Right atrium auricular region (tissue), 2 donors: ENCODE data around the gene MYL5. TPM values are rescaled to one million over a fixed set of nuclear protein-coding genes. Genes with fewer than 3 reads are reported as not detected.

Experiments
- DNase-seq: peaks from one replicate; pipeline ENCODE4 v3.0.0-alpha.2; 2019; ENCODE audit warnings: low spot score
- H3K27ac ChIP-seq, 2 donors: fragments of 200-600 bp; sonication (generic); 1 replicate in 1 of 2; 2 replicates in 1 of 2; pipeline ENCODE4 v1.5.1; 2016 to 2019
- H3K27me3 ChIP-seq, 2 donors: fragments of 200-600 bp; sonication (generic); one replicate each; pipeline versions ENCODE4 v1.5.1 to v1.6.0; 2017 to 2019
- H3K36me3 ChIP-seq: fragments of 200-600 bp; sonication (generic); one replicate; pipeline ENCODE4 v1.5.1; 2016
- H3K4me1 ChIP-seq, 2 donors: fragments of 200-600 bp; sonication (generic); one replicate each; pipeline versions ENCODE4 v1.5.1 to v1.6.0; 2017 to 2019
- H3K4me3 ChIP-seq, 2 donors: fragments of 200-600 bp; sonication (generic); 1 replicate in 1 of 2; 2 replicates in 1 of 2; pipeline ENCODE4 v1.5.1; 2017 to 2019; ENCODE audit warnings: mild to moderate bottlenecking in 1 of 2, moderate library complexity in 1 of 2
- H3K9me3 ChIP-seq, 2 donors: fragments of 200-600 bp; sonication (generic); one replicate each; pipeline ENCODE4 v1.5.1; 2019
- CTCF ChIP-seq, 2 donors: fragments of 200-600 bp; sonication (generic); IDR thresholded peaks; one replicate each; pipeline ENCODE4 v1.5.1; 2019; ENCODE audit warnings: antibody characterized with exemption in 2 of 2
- total RNA-seq, 2 donors: library from RNA; depleted of rRNA; stranded (reverse); fragments of >200 nt; gene quantifications; one replicate each; pipeline ENCODE4 v1.1.0, GENCODE V29; 2016

MYL5 gene
- total RNA-seq = 1 to 10 TPM; 3.2 to 3.6 TPM

DNA sequence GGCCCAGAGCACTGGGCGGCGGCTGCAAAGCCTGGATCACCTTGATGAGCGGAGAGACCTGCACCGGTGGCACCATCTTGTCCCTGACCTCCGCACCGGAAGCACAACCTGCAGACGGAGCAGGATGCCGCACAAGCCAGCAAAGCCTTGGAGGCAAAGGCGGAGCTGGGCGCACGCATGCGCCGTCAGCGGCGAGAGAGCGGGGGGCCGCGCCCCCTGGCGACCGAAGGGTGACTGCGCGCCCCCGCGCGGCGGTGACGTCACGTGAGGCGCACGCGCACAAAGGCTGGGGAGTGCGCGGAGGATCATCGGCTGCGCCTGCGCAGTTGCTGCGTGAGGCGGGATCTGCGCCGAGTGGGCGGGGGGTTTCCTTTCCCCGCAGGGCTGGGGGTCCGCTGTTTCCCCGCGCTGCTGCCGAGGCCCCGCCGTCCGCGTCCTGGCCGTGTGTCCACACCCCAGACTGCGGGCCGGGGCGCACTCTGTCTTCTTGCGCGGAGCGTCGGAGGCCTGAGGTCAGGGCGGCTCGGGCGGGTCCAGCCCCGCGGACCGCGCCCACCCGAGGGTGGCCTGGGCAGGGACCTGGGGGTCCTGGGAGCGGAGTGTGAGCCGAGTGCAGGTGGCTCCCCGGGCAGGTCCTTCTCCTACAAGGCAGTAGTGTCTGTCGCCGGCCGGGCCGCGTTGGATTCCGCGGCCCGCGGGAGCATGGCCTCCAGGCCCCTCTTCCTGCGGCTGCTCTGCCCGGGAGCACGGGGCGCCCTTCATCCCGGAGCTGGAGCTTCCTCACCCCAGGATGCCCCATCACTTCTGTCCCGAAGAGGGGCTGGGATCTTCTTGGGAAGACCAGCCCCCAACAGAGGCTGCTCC, at the start of gene MYL5, which contains the start of gene ATP5ME:
MYL5 (plus strand) TSS at position 371 of the 864 bp plus-strand sequence. CDS start 3,485 bp downstream, outside the sequence.
ATP5ME (minus strand) TSS at position 105 of the 864 bp plus-strand sequence; CDS start at position 76, 29 bp downstream.
- Histone ChIP-seq H3K9me3 (no peaks in the 10 kb centered on the region), H3K4me3 (peak within 1 kb of the TSS; percentile 84 to 91), H3K4me1 (peaks cover 0 to 31% of the 10 kb centered on the region in 2 donors)

DNA sequence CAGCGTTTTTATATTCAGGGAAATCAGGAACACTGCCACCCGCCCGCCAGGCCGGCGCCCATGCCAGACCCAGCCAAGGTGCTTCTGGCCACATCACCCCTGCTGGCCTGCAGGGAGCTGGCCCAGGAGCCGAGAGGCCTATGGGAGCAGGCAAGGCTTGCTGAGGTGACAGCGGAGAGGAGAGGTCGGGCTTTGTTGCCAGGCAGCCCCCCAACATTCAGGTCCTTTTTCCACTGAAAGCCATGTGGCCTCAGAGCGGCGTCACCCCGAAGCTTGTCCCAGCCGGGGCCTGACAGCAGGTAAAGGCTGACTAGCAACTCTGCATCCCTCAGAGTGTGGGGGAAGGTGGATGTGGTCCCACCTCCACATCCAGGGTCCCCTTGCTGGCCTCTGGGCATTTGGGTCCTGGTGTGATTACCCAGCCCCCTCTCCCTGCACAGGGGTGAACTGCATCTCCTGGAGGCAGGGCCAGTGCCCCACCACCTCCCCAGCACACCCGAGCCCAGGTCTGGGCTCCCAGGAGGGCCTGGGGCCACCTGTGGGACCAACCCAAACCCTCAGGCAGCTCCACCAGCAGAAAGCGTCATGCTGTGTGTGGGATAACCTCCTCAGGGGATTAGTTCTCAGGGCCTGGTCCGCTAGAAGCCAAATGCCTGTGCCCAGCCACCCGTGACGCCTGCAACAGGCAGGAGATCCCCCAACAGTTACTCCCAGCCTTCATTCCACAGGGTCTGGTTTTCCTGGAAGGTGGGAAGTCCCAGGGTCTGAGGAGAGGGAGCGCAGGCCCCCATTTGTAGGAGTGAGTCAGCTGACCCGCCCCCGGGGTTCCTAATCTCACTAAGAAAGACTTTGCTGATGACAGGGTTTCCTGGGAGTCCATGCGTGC, 49.4 kb upstream of the MYL5 start, which contains the start of gene PDE6B:
PDE6B (plus strand) TSS at position 869 of the 886 bp plus-strand sequence. CDS start 54 bp downstream, outside the sequence.
- no peaks in the 10 kb centered on the region for H3K9me3 ChIP-seq
- H3K4me3 ChIP-seq = no peak within 1 kb of the TSS
- TF ChIP-seq CTCF (IDR thresholded peaks at IDR 0.05) = no peak
- no peak within 1 kb of the TSS for H3K27ac ChIP-seq
- H3K27me3 ChIP-seq = no peaks in the 10 kb centered on the region
- no peak for DNase-seq
- H3K36me3 ChIP-seq = no peaks in the 10 kb centered on the region
- no peaks in the 10 kb centered on the region for H3K4me1 ChIP-seq

More for the DNA sequence above, at the start of gene MYL5, which contains the start of gene ATP5ME:
- peaks cover 22% of the 10 kb centered on the region for H3K36me3 ChIP-seq
- peak; percentile 74 to 89 for TF ChIP-seq CTCF (IDR thresholded peaks at IDR 0.05)
- H3K27me3 ChIP-seq = no peaks in the 10 kb centered on the region
- H3K27ac ChIP-seq = peak within 1 kb of the TSS; percentile 94 to 97
- DNase-seq = peak; percentile 97

DNA sequence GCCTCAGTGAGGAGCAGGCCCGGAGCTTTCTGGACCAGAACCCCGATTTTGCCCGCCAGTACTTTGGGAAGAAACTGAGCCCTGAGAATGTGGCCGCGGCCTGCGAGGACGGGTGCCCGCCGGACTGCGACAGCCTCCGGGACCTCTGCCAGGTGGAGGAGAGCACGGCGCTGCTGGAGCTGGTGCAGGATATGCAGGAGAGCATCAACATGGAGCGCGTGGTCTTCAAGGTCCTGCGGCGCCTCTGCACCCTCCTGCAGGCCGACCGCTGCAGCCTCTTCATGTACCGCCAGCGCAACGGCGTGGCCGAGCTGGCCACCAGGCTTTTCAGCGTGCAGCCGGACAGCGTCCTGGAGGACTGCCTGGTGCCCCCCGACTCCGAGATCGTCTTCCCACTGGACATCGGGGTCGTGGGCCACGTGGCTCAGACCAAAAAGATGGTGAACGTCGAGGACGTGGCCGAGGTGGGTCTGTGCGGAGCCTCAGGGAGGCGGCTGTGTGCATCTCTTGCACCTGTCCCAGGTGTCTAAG, 48.6 kb upstream of the MYL5 start:
- Histone ChIP-seq H3K4me1 (no peaks in the 10 kb centered on the region), H3K27ac (no peak overlapping the region), H3K27me3 (no peaks in the 10 kb centered on the region), H3K36me3 (no peaks in the 10 kb centered on the region), H3K9me3 (no peaks in the 10 kb centered on the region), H3K4me3 (no peak overlapping the region)
- no peak for TF ChIP-seq CTCF (IDR thresholded peaks at IDR 0.05)
- no peak for DNase-seq

DNA sequence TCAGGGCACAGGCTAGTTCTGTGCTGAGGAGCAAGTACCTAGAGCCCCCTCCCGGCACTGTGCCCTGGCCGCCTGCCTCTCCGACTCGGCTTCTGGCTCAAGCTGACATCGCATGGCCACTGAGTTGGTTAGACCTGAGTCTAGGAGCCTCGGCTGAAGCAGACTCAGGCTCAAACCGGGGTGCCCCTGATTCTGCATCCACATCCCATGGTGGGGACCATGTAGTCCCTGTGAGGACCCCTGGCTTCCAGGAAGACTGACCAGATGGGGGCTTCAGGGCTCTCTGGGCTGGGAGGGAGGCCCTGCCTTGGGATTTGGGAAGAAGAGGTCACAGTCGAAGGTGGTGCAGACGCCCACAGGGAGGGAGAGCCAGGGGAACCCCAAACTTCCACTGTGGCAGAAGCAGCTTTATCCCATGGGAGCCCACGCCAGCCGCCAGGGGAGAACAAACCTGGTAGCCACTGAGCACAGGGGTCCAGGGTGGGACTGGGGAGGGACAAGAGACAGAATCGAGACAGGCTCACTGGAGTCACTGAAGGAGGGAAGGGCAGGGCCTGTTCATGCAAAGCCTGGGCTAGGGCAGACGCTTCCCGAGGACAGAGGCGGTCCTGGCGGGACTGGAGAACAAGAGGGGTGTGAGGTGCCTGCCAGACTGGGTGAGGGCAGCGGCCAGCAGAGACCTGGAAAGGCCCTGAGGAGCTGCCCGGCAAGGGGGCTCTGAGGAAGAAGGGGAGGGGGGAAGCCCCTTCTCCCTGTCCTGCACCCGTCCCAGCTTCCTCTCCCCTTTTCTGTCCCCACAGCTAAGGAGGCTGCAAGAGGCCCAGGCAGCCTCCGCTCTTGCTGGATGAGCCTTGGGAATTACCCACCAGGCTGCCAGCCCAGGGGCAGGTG, 47.9 kb upstream of the MYL5 start:
- Histone ChIP-seq H3K4me1 (no peaks in the 10 kb centered on the region), H3K27ac (no peak overlapping the region), H3K4me3 (no peak overlapping the region), H3K36me3 (no peaks in the 10 kb centered on the region), H3K9me3 (no peaks in the 10 kb centered on the region), H3K27me3 (no peaks in the 10 kb centered on the region)
- no peak for TF ChIP-seq CTCF (IDR thresholded peaks at IDR 0.05)
- no peak for DNase-seq
